ENCODE measurements around the gene TNS2.

The TNS2 gene

DNA sequence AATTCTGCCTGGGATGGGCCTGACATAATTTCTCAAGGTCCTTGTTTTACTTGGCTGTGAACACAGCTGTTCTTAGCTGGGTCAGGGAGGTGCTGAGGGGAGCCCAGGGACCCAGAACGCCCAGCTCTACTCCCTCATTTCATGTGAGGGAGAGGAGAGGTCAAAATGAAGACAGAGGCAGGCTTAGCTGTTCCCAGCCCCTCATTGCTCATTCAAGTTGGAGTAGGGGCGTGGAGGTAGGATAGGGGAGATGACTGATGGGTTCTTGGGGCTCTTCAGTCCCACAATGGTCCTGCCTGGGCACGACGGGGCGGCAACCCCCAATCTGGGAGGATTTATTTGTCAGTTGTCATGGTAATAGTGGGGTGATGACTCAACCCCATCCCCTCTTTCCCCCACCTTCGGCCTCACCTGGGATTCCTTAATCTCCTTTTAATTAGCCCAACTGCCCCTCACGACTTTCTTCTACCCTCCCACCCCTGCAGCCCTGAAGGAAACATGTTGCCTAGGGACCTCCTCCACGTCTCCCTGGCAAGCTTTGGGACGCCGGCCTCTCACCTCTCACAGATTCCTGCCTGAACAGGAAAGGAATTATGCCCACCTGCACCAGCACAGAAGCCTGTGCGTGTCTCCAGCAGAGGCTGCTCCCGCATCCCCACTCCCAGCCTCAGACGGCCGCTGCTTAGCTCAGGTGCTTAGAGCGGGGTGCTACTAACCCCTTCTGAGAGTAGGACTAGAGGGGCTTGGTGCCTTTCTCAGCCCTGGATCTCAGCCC, 19.1 kb downstream of the TNS2 start:
- no peak for DNase-seq

DNA sequence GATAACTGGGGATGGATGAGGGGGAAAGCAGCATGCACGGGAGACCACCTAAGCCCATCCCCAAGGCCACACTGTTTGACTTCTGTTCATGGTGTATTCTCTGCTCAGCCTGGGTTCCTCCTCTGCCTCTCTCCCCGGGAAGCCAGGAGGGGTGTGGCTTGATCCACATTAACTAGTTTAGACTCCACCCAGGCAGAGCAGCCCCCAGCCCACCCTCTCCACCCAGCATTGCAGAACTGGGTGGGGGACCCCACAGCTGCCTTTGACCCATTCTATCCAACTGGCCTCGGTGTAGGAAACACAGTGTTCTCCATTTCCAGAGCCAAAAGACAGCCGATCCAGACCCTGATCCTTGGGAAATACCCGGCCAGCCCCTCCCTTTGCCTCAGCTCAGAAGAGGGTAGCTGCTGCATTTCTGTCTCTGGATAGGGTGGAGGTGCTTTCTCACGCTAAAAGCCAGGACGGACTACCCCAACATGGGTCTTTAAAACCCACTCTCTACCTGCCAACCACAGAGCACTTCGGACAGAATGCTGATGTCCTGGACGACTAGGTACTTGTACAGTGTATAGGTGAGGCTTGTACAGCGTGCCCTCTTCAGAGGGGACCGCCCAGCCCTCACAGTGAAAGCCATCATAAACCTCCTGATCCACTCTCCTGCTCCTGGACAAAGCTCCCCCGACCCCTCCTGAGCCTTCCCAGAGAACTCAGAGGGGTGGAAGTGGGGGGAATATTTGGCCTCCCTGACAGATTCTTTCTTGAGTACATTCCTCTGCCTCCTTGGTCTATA, 20.0 kb downstream of the TNS2 start:
- no peak for DNase-seq

DNA sequence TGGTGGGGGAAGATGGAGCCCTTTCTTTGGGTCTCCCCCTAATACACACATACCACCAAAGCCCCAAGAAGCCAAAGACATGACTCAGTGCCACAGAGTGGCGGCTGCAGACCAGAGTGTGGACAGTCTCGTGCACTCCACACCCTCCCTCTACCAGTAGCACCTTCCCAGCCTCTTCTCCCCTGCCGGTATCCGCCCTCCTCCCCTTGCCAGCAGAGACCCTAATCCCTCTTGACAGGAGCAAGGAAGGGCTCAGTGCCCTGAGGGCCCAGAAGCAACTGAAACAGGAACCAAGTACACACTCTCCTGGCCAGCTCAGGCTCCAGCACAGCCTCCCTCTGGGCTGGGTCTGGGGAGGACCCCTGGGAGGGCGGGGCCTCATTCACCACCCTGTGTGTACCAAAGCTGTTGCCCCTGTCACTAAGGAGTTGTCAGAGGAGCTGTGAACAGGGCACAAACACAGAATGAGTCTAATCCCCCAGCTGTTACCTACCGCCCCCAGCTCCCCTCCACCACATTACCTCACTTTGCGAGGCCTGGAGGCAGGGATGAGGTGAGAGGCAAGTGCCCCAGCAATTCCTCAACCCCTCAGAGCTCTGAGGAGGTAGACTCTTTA, 21.1 kb downstream of the TNS2 start:
- no peak for DNase-seq

DNA sequence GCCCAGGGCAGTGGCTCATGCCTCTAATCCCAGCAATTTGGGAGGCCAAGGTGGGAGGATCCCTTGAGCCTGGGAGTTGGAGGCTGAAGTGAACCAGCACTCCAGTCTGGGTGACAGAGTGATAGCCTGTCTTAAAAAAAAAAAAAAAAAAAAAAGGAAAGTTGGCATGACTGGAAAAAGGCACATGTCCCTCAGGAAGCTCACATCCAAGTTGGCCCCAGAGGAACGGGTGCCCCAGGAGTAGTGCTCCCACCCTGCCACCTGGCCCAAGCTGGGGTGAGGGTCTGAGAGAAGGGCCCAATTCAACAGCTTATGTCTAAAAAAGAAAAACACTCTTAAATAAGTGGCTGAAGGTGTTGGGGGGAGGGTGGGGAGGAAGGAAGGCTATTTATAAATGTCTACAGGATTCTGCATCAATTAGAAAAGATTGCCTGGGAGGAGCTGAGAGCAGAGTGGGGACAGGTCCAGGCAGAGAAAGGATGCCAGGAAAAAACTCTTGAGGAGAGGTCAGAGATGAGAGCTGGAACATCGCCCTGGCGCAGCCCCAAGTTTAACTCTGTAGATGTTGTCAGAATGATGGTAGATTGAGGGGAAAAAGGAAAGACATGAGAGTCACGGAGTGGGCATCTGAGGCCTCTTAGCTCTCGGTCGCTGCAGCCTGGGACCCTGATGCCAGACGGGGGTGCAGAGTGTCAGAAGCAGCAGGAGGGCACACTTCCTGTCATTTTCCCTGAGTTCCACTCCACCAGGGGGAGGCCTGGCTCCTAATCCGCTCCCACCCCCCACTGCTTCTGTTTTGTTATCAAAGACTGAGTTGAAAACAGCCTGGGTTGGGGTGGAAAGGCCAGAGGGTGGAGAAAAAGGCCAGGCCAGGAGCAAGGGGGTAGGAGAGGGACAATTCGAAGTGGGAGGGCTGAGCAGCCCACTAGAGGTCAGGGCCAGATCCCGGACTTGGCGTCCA, 22.0 kb downstream of the TNS2 start:
- no peak for DNase-seq

DNA sequence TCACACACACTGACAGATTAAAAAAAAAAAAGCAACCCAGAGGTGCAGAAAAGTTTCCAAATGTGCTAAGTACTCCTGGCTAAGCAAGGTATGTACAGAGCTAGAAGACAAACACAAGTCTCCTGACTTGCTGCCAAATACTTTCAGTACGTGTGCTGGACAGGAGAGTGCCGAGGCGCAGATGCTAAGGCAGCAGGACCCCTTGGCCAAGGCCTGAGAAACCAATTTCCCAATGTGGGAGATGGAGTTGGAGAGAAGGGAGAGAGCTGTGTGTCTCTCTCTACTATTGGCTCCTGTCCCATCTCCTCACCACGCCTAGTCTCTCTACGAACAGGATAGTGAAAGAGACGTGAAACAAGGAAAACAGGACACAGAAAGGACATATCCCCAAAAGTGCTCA, 24.0 kb downstream of the TNS2 start:
- no peak for DNase-seq

DNA sequence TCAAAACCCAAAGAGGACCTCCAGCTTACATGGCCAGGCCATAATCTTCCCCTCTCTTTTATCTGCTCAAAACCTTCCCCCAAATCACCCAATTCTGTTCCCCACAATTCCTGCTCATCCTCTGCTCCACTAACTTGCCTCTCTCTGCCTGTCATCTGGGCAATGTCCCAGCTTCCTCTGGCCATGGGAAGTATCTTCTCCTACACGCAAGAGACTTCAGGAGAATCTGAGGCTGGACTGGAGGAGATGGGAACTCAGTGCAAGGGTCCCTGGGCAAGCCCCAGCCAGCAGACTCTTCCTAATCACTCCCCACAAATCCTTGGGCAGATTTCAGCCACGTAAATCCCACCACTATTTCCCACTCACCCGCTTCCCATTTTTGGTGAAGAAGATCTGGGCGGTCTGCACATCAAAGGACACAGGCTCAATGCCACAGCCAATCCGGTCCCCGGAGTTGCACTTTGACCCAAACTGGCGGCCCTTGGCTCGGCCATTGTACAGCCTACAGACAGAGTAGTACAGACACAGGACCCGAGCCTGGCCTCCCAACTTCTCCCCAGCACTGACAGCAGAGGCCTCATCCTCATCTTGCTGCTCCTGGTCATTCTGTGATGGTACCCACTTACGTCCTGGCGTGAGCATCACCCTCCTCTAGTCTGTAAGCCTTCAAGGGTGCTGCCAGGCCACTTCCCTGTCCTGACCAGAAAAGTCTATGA, 24.6 kb downstream of the TNS2 start:
- no peak for DNase-seq

DNA sequence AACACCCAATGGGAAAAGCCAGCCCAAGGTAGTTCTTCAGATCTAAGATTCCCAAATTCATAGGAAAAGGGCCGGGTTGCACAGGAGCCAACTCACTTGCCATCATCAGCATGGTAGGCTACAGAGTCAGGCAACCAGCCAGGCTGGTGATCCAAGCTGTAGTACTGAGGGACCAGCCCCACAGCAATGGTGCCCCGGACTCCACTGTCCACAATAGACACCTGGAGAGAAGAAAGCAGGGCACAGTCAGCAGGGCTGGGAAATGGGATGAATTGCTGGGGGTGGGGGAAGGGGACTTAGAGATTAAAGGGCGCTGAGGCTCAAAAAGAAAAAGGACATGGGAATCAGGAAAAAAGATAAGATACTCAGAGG, 25.1 kb downstream of the TNS2 start:
- DNase-seq = no peak

DNA sequence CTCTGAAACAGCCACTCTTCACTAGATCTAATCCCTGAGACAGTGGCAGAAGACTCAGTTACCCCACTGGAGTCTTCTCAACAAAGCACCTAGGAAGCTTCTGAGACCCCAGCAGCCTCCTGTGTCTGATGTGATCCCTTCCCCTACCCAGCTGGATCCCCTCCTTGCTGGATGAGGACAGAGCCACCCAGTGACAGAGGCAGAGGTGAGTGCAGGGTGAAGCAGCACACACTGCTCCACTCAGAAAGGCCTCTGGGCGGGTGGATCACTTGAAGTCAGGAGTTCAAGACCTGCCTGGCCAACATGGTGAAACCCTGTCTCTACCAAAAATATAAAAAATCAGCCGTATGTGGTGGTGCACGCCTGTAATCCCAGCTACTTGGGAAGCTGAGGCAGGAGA, 26.6 kb downstream of the TNS2 start:
- no peak for DNase-seq

DNA sequence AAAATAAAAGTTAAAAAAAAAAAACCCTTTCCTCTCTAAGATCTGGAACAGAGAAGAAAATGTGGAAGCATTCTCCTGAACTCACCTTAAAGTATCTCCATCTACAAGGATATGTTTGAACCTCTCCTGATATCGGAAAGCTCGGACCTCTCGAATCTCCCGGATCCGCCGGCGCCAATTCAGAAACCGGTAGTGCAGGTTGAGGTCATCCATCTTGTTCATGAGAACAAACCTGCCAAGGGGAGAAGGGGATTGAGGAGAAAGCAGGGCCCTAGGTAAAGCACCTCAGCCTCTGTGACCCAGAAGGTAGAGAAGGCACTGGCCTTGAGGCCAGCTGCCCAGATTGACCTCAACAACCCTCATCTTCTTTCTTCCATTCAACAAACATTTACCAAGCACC, 27.2 kb downstream of the TNS2 start:
- DNase-seq = no peak

DNA sequence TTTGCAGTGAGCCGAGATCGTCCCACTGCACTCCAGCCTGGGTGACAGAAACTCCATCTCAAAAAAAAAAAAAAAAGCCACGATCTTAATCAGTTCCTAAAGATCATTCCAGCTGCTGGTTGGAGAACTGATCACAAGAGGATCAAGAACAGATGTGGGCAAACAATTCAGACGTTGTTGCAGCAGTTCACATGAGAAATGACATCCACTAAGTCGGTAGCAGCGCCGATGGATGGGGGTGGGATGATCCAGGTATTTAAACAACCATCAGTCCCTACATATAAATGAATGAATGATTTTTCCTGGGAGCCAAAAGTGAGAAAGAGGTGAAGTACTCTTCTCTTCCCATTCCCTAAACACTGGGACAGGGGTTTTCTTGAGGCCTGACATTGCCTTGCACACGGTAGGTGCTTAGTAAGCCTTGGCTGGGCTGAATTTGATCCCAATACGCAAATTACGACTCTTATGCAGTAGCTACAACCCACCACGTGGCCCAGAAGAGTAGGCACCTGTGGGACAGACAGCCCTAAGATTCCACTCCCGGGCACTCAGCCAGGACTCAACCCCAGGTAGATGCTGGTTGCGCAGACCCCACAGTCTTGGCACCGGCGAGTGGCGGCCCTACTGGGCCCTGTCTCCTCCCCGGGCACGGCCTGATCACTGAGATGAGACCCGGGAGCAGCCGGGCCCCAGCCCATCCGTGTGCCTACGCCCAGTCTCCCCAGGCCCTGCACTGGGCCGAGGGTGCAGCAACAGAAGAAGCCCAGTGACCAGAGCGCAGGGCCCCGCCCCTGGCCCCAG, 28.8 kb downstream of the TNS2 start:
- no peak for DNase-seq

DNA sequence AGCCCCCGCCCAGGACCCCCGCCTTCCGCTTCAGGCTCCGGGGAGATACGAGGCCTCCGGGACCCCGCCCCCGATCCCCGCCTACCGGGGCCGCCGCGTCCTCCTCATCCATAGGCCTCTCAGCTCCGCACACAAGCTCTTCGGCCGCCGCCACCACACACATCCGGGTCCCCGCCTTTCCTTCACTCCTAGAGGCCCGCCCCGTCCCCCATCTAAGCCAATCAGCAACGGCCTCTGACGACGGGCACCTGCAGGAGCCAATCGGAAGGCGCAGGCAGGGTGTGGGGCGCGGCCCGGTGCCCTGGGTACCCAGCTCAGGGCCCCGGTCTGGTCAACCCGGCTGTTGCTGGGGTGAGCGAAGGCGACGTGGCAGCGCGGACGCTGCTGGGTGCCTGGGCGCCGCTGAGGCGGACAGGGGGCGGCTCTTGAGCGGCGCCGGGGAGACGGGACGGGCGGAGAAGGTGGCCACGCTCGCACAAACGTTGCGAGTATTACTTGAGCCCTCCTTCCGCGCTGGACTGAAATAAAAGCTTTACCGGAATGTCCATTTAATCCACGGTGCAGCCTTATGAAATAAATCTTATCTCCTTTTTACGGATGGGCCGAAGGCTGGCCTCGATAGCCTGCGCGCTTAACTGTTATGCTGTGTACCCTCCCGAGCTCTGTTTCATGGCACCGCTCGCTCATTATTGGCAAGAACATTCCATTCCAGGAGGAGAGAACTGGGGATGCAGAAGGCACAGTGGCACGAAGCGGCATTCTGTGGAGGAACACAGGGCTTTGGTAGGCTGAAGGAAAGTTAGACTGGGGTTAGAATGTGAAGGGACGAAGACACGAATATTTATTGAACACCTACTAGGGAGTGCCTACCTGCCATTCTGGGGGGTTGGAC, 29.6 kb downstream of the TNS2 start, which contains the start of gene SPRYD3:
Gene SPRYD3, minus strand, starts transcription at position 165 of the 892 bp plus-strand sequence. Its CDS starts 57 bp downstream, at position 108.
- DNase-seq = peak; percentile 96 to 99

DNA sequence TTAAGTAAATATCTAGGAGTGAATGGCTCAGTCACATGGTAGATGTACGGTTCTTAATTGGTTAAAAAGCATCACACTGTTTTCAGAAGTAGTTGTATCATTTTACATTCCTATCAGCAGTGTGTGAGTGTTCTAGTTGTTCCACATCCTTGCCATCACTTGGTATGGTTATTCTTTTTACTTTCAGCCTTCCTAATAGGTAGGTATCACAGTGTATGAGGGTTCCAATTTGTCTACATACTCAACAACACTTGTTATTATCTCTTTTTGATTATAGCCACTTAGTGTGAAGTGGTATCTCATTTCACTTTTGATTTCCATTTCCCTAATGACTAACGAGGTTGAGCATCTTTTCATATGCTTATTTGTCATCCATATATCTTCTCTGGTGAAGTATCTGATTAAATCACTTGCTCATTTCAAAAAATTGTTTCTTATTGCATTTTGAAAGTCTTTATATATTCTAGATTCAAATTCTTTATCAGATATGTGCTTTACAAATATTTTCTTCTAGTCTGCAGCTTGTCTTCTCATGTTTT, 32.8 kb downstream of the TNS2 start:
- no peak for DNase-seq

DNA sequence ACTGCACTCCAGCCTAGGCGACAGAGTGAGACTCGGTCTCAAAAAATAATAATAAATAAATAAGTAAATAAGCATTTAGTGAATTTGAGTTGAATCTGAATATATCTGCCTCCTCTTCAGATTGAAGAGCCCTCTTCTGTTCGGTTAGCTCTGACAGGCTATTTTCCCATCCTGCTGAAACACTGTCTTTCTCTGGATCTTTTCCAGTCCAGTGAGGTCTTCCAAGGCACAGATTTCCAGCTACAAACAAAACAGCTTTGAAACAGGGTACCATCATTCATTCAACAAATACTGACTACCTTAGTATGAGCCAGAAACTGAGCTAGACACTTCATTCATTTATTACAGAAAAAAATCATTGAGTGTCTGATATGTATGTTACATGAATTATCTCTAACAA, 36.5 kb downstream of the TNS2 start:
- no peak for DNase-seq

DNA sequence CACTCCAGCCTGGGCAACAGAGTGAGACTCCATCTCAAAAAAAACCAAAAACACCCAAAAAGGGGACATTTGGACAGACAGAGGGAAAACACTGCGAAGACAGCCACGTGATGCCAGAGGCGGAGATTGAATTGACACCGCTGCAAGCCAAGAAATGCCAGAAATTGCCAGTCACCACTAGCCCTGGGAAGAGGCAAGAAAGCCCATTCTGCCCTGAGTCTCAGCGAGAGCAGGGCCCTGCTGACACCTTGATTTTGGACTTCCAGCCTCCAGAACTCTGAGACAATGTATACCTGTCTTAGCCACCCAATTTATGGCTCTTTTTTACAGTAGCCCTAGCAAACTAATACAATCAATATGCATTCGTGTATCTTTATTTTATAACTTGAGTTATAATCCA, 40.2 kb downstream of the TNS2 start:
- no peak for DNase-seq

DNA sequence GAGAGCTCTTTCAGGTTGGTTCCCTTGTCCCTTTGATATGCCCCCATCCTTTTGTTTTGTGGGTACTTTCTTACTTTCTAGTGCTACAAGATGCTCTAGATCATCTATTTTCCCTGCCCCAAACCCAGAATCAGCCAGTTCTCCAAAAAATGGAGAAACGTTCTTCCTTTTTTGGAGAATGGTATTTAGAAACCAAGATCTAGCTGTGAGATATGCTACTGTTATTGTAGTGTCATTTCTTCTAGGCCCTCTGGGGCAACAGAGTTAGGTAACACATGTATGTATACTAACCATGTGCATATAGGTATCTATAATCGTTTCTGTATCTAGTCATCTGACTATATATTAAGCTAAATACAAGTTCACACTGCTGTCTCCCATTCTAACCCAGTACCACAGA, 40.7 kb downstream of the TNS2 start:
- peak in 1 of 2 donors; percentile 5 for DNase-seq

DNA sequence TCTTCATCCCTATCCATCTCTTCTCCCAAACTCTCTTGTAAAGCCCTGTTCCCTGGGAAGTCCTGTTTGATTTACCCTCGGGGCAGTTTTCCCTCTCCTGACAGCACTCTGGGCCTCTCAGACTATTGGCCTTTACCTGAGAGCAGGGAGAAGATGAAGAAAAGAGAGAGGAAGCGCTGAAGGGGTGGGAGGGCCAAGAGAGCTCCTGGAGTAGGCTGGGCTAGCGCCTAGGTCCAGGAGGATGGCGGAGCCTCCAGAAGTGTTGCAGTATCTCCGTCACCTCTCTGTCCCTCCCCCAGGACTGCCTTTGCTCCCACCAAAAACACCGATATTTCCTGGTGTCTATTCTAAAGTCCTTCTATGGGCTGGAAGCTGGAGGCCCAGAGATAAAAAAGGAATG, 41.9 kb downstream of the TNS2 start:
- no peak for DNase-seq

DNA sequence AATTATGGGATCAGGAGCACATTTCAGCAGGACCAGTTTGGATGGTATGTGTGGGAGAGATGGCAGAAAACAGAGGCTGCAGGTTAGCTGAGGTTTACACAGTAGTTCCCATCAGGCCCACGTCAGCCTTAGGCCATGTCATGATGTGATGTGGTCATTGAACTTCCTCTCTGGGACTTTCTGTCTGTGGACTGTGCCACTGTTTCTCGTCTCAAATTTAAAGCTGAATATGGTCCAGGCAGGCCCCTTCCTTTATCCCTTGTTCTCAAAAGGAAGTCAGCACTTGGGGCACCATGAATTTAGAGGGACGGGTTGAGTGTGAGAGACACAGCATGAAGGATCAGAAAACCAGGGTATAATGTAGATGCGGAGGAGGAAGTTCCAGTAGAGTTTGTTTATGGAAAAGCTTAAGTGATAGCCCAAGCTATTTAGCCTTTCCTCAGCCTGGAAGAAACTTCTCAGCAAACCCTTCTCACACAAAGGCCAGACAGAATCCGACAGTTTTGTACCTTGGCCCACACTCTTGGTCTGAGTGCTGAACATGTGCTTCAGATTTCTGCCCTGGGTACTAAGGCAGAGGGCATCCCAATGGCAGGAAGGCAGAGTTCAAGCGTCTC, 44.0 kb downstream of the TNS2 start:
- peak; percentile 72 to 81 for DNase-seq

DNA sequence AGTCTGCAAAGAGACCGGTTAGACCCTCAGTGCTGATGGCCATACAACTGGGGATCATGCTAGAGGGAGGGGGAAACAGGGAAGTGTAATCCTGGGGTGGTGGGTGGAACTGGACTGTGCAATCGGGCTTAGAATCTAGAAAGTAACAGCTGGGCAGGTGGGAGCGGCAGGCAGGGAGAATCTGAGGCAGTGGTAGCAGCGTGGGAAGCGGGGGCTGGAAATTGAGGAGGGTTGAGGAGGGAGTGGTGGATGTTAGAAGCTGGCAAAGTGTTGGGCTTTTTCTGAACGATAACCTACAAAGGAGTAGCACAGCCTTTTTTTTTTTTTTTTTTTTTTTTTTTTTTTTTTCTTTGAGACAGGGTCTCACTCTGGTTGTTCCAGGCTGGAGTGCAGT, 44.5 kb downstream of the TNS2 start:
- DNase-seq = peak; percentile 15 to 30

All from inflammatory macrophage (primary cell).